HCT116 (cell line): ENCODE data around the gene HBM. TPM values are rescaled to one million over a fixed set of nuclear protein-coding genes. Genes with fewer than 3 reads are reported as not detected.

Source experiments
- ATAC-seq: fragments of 200-7000 bp; cut with Tn5 transposase; 2 replicates; pipeline ENCODE4 v1.9.1; 2020; ENCODE audit warnings: mild to moderate bottlenecking, moderate library complexity
- Bru-seq: library from RNA; stranded (reverse); fragments of 400-500 nt; gene quantifications from one replicate; lab custom pipeline; 2021; lab: Mats Ljungman, UMichigan
- BruChase-seq, 2 experiments: library from RNA; stranded (reverse); fragments of 400-500 nt; gene quantifications; one replicate each; lab custom pipeline; 2021; lab: Mats Ljungman, UMichigan
- BruUV-seq: library from RNA; stranded (reverse); fragments of 400-500 nt; replicated peaks from 2 replicates; lab custom pipeline; 2021; lab: Mats Ljungman, UMichigan
- CTCF ChIA-PET: fragments of 300-600 bp; sonication (Branson Sonifier 250); formaldehyde crosslinking; loops from one replicate; lab custom pipeline; 2021; ENCODE audit warnings: antibody characterized with exemption; lab: Charles Lee
- POLR2A ChIA-PET: fragments of 300-600, 350-600 bp; sonication (Branson Sonifier 250); formaldehyde crosslinking; loops from one replicate; lab custom pipeline; 2021; ENCODE audit warnings: antibody characterized with exemption; lab: Charles Lee
- RAD21 ChIA-PET, 2 experiments: fragments of 300-600 bp; sonication (Branson Sonifier 250); formaldehyde crosslinking; loops; one replicate each; lab custom pipeline; 2023; ENCODE audit warnings: low total read pairs in 2 of 2; ENCODE audit not compliant: uncharacterized antibody in 2 of 2, unreplicated experiment in 2 of 2, low non-redundant PET in 1 of 2; lab: Charles Lee
- DNase-seq: peaks from one replicate; pipeline ENCODE4 v3.0.0-alpha.2; 2010; ENCODE audit warnings: low read depth, low spot score
- H2AFZ ChIP-seq: fragments of 200-600 bp; shearing (Covaris generic), sonication (generic); 2 replicates; pipeline ENCODE4 v1.6.1; 2017; ENCODE audit warnings: low read depth, mixed run types, mixed read lengths, antibody characterized with exemption, low read length; ENCODE audit not compliant: poor library complexity, severe bottlenecking
- H3K27ac ChIP-seq: 2 replicates; pipeline ENCODE4 v1.5.1; 2012; ENCODE audit warnings: low read depth, low read length
- H3K27me3 ChIP-seq: fragments of 200-600 bp; sonication (generic); 2 replicates; pipeline ENCODE4 v1.6.1; 2016; ENCODE audit warnings: mixed run types, low read length, mixed read lengths; ENCODE audit not compliant: insufficient read depth
- H3K36me3 ChIP-seq, 2 experiments: fragments of 200-500 bp in 1 of 2; fragments of 200-600 bp in 1 of 2; sonication (Bioruptor generic) in 1 of 2; sonication (generic) in 1 of 2; 2 replicates each; pipeline versions ENCODE4 v1.5.1 to v1.6.1; 2014 to 2016; ENCODE audit warnings: low read length in 2 of 2, inconsistent platforms in 1 of 2, mixed read lengths in 1 of 2, mixed run types in 1 of 2; ENCODE audit not compliant: insufficient read depth in 2 of 2, control insufficient read depth in 1 of 2
- H3K4me1 ChIP-seq, 2 experiments: fragments of 200-600 bp in 1 of 2; sonication (generic) in 1 of 2; 2 replicates each; pipeline versions ENCODE4 v1.5.1 to v1.6.1; 2012 to 2017; ENCODE audit warnings: low read length in 2 of 2, inconsistent platforms in 1 of 2, mild to moderate bottlenecking in 1 of 2, mixed read lengths in 1 of 2, mixed run types in 1 of 2, moderate library complexity in 1 of 2; ENCODE audit not compliant: insufficient read depth in 2 of 2, control insufficient read depth in 1 of 2
- H3K4me2 ChIP-seq: fragments of 200-600 bp; sonication (generic); 2 replicates; pipeline ENCODE4 v1.6.1; 2017; ENCODE audit warnings: mixed run types, low read length, mixed read lengths
- H3K4me3 ChIP-seq, 2 experiments: fragments of 200-600 bp in 1 of 2; sonication (generic) in 1 of 2; replicated peaks in 1 of 2; 2 replicates each; pipeline ENCODE4 v1.5.1; 2011 to 2016; ENCODE audit warnings: low read length in 2 of 2, control low read depth in 1 of 2, low read depth in 1 of 2, mild to moderate bottlenecking in 1 of 2, mixed read lengths in 1 of 2, mixed run types in 1 of 2
- H3K79me2 ChIP-seq: fragments of 200-600 bp; sonication (generic); 2 replicates; pipeline ENCODE4 v1.6.1; 2017; ENCODE audit warnings: mild to moderate bottlenecking, mixed run types, low read length, moderate library complexity, mixed read lengths; ENCODE audit not compliant: insufficient read depth
- H3K9ac ChIP-seq: fragments of 200-600 bp; sonication (generic); 2 replicates; pipeline ENCODE4 v1.6.1; 2016; ENCODE audit warnings: low read length, mixed read lengths
- H3K9me2 ChIP-seq: fragments of 200-600 bp; sonication (generic), shearing (Covaris generic); 2 replicates; pipeline ENCODE4 v1.6.1; 2017; ENCODE audit warnings: mixed run types, mild to moderate bottlenecking, moderate library complexity; ENCODE audit not compliant: insufficient read depth
- H3K9me3 ChIP-seq, 2 experiments: fragments of 200-500 bp in 1 of 2; fragments of 200-600 bp in 1 of 2; sonication (Bioruptor generic) in 1 of 2; sonication (generic) in 1 of 2; 2 replicates each; pipeline ENCODE4 v1.6.1; 2014 to 2017; ENCODE audit warnings: low read length in 2 of 2, mixed read lengths in 2 of 2, inconsistent platforms in 1 of 2, low read depth in 1 of 2, mild to moderate bottlenecking in 1 of 2, mixed run types in 1 of 2, moderate library complexity in 1 of 2; ENCODE audit not compliant: control insufficient read depth in 1 of 2, insufficient read depth in 1 of 2
- H4K20me1 ChIP-seq: fragments of 200-600 bp; sonication (generic), shearing (Covaris generic); 2 replicates; pipeline ENCODE4 v1.6.1; 2017; ENCODE audit warnings: mixed run types, mild to moderate bottlenecking, moderate library complexity; ENCODE audit not compliant: insufficient read depth
- CBX3 ChIP-seq: IDR thresholded peaks from 2 replicates; pipeline ENCODE4 v1.6.1; 2012; ENCODE audit warnings: low read depth
- CEBPB ChIP-seq: IDR thresholded peaks from 2 replicates; pipeline ENCODE4 v1.6.1; 2012; ENCODE audit warnings: low read depth
- CTCF ChIP-seq, 3 experiments: fragments of 200-600 bp in 1 of 3; sonication (generic) in 1 of 3; IDR thresholded peaks in 2 of 3; conservative IDR thresholded peaks in 1 of 3; 2 replicates each; pipeline ENCODE4 v1.5.1; 2012 to 2017; ENCODE audit warnings: low read depth in 2 of 3, low read length in 2 of 3, antibody characterized with exemption in 1 of 3, borderline replicate concordance in 1 of 3, control low read depth in 1 of 3, mild to moderate bottlenecking in 1 of 3, mixed read lengths in 1 of 3, mixed run types in 1 of 3, moderate library complexity in 1 of 3; ENCODE audit not compliant: insufficient read depth in 1 of 3
- EGR1 ChIP-seq: IDR thresholded peaks from 2 replicates; pipeline ENCODE4 v1.6.1; 2012; ENCODE audit warnings: low read depth
- EZH2 ChIP-seq: fragments of 200-600 bp; sonication (generic); IDR thresholded peaks from 2 replicates; pipeline ENCODE4 v1.6.1; 2017; ENCODE audit warnings: antibody characterized with exemption, mixed run types
- JUND ChIP-seq: IDR thresholded peaks from 2 replicates; pipeline ENCODE4 v1.6.1; 2012
- MAX ChIP-seq: IDR thresholded peaks from 2 replicates; pipeline ENCODE4 v1.6.1; 2012
- RAD21 ChIP-seq: IDR thresholded peaks from 2 replicates; pipeline ENCODE4 v1.6.1; 2012; ENCODE audit warnings: low read depth, mild to moderate bottlenecking
- SP1 ChIP-seq: IDR thresholded peaks from 2 replicates; pipeline ENCODE4 v1.6.1; 2012; ENCODE audit warnings: low read depth
- SRF ChIP-seq: IDR thresholded peaks from 2 replicates; pipeline ENCODE4 v1.6.1; 2012; ENCODE audit warnings: low read depth
- ZFX ChIP-seq: fragments of 450-650 bp; IDR thresholded peaks from 2 replicates; pipeline ENCODE4 v1.6.1; 2017
- intact Hi-C: fragments of 100-400 bp; cut with micrococcal nuclease; formaldehyde crosslinking; loops from 2 replicates; pipeline ENCODE4 v1.10.0; 2022
- long read RNA-seq: library from polyadenylated mRNA; unstranded; transcript quantifications from one replicate; pipeline ENCODE4 v2.0.0, GENCODE V29; 2021; ENCODE audit not compliant: unreplicated experiment
- polyA plus RNA-seq: library from polyadenylated mRNA; unstranded; fragments of >200 nt; gene quantifications from 2 replicates; pipeline ENCODE4 v1.2.1, GENCODE V29; 2012; ENCODE audit warnings: missing spikeins
- total RNA-seq: library from RNA; stranded (reverse); gene quantifications from one replicate; pipeline ENCODE4 v1.2.1, GENCODE V29; 2021; ENCODE audit not compliant: unreplicated experiment
- TF ChIP-seq, protein P1 (sequence below): IDR thresholded peaks from 2 replicates; pipeline ENCODE4 v1.6.1; 2012
- TF ChIP-seq, protein P2 (sequence below): IDR thresholded peaks from 2 replicates; pipeline ENCODE4 v1.6.1; 2012; ENCODE audit warnings: low read depth

HBM gene, protein sequence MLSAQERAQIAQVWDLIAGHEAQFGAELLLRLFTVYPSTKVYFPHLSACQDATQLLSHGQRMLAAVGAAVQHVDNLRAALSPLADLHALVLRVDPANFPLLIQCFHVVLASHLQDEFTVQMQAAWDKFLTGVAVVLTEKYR
- not detected for total RNA-seq
- polyA plus RNA-seq = not detected in 2 replicates
- not detected for Bru-seq, nascent RNA
- not detected for BruChase-seq, experiment 1, labeled RNA remaining after a 6-hour chase
- BruChase-seq, experiment 2, labeled RNA remaining after a 2-hour chase = not detected
- long read RNA-seq = 0 reads

DNA sequence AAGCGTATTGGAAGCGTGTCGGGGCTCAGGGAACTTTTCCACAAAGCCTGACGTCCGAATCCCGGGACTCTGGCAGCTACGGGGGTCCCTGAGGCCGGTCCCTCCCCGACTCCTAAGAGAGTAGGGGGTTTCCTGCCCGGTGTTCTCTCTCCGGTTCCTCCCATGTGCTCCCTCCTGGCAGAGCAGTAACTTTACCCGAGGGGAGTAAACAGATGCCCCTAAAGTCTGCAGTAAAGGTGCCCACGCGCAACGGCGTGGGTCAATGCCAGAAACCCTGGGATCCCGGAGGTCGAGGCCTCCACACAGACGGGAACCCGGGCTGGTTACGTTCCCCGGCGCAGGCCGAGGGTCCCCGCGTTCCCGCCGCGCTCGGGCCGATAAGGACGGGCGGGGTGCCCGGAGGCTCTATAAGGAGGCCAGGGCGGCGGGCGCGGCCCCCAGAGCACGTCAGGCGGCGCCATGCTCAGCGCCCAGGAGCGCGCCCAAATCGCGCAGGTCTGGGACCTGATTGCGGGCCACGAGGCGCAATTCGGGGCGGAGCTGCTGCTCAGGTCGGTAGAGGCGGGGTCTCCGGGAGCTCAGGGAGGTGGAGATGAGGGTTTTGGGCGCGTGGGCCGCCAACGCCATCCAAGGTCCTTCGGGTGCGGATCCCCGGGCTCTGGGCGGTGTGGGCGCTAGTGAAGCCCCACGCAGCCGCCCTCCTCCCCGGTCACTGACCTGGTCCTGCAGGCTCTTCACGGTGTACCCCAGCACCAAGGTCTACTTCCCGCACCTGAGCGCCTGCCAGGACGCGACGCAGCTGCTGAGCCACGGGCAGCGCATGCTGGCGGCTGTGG, at the start of gene HBM:
Gene HBM, plus strand, starts transcription at position 440 of the 836 bp plus-strand sequence. Its CDS starts 20 bp downstream, at position 460.
- no peaks in the 10 kb centered on the region for H4K20me1 ChIP-seq
- H3K4me3 ChIP-seq = no peak within 1 kb of the TSS
- intact Hi-C loops = no loop called here
- RAD21 ChIA-PET = no interaction called here
- CTCF ChIA-PET = no interaction called here
- H2AFZ ChIP-seq = no peak within 1 kb of the TSS
- no peak for DNase-seq
- ATAC-seq = no peak
- no peaks in the 10 kb centered on the region for H3K36me3 ChIP-seq
- no peak within 1 kb of the TSS for H3K27ac ChIP-seq
- TF ChIP-seq EGR1 (no peak), MAX (no peak), RAD21 (no peak), SRF (no peak), CBX3 (no peak), SP1 (no peak), EZH2 (no peak), ZFX (no peak), CEBPB (no peak), JUND (no peak), CTCF (IDR thresholded peaks at IDR 0.05 in 2 of 3, conservative IDR thresholded peaks at IDR 0.05 in 1 of 3; ENCODE audit: borderline replicate concordance in 1 of 3, insufficient read depth in 1 of 3, low read depth in 2 of 3, low read length in 2 of 3) (no peak)
- TF ChIP-seq, protein P1, sequence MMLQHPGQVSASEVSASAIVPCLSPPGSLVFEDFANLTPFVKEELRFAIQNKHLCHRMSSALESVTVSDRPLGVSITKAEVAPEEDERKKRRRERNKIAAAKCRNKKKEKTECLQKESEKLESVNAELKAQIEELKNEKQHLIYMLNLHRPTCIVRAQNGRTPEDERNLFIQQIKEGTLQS = no peak
- TF ChIP-seq, protein P2, sequence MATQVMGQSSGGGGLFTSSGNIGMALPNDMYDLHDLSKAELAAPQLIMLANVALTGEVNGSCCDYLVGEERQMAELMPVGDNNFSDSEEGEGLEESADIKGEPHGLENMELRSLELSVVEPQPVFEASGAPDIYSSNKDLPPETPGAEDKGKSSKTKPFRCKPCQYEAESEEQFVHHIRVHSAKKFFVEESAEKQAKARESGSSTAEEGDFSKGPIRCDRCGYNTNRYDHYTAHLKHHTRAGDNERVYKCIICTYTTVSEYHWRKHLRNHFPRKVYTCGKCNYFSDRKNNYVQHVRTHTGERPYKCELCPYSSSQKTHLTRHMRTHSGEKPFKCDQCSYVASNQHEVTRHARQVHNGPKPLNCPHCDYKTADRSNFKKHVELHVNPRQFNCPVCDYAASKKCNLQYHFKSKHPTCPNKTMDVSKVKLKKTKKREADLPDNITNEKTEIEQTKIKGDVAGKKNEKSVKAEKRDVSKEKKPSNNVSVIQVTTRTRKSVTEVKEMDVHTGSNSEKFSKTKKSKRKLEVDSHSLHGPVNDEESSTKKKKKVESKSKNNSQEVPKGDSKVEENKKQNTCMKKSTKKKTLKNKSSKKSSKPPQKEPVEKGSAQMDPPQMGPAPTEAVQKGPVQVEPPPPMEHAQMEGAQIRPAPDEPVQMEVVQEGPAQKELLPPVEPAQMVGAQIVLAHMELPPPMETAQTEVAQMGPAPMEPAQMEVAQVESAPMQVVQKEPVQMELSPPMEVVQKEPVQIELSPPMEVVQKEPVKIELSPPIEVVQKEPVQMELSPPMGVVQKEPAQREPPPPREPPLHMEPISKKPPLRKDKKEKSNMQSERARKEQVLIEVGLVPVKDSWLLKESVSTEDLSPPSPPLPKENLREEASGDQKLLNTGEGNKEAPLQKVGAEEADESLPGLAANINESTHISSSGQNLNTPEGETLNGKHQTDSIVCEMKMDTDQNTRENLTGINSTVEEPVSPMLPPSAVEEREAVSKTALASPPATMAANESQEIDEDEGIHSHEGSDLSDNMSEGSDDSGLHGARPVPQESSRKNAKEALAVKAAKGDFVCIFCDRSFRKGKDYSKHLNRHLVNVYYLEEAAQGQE = no peak
- TF ChIP-seq, all 23 proteins: peak for 0
- BruUV-seq = no TSS peak
- no peak within 1 kb of the TSS for H3K9ac ChIP-seq
- no peaks in the 10 kb centered on the region for H3K9me2 ChIP-seq
- peaks cover 0 to 14% of the 10 kb centered on the region in 2 experiments; a peak in 2 of 4 replicates for H3K4me1 ChIP-seq
- no peaks in the 10 kb centered on the region for H3K9me3 ChIP-seq
- POLR2A ChIA-PET = no interaction called here
- H3K79me2 ChIP-seq = no peaks in the 10 kb centered on the region
- no peaks in the 10 kb centered on the region for H3K27me3 ChIP-seq
- H3K4me2 ChIP-seq = no peak within 1 kb of the TSS
